DMS53 (cell line): Measurements from ENCODE around the gene RBM17.
"Not testable (repeated sequence)": the region's sequence is repeated elsewhere in the genome, so short reads cannot be mapped to it uniquely, and the experiment has no call there.

ENCODE experiments used
- DNase-seq: peaks from one replicate; lab custom pipeline; 2025; lab: John Stamatoyannopoulos, UW

RBM17 gene, protein sequence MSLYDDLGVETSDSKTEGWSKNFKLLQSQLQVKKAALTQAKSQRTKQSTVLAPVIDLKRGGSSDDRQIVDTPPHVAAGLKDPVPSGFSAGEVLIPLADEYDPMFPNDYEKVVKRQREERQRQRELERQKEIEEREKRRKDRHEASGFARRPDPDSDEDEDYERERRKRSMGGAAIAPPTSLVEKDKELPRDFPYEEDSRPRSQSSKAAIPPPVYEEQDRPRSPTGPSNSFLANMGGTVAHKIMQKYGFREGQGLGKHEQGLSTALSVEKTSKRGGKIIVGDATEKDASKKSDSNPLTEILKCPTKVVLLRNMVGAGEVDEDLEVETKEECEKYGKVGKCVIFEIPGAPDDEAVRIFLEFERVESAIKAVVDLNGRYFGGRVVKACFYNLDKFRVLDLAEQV

DNA sequence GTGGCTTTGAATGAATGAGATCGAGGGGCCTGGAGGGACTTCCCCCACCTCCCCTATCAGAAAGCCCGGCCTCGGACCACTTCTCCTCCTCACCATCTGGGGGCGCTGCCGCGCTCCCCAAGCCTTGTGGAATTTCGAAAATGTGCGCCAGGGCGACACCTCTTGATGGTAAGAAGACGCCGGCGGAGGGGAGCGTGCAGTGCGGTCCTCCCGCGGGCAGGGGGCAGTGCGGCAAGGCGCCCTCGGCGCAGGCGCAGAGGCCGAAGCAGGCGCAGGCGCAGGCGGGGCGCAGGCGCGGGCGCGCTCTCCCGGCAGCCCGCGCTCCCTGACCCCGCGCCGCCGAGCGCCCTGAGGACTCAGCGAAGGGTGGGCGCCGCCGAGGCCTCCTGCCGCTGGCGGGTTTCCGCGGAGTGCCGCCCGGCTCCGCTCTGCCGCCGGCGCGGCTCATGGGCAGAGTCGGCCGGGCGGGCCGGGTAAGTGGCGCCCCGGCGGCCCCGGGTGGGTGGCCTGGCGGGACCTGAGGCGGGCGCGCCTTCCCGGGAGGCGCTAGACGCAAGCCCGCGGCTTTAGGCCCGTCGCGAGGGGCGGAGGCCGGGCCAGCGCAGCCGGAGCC lies at the start of gene RBM17:
RBM17 (plus strand) TSS at position 314 of the 613 bp plus-strand sequence. CDS start 8,032 bp downstream, outside the sequence.
- DNase-seq = peak; percentile 98

DNA sequence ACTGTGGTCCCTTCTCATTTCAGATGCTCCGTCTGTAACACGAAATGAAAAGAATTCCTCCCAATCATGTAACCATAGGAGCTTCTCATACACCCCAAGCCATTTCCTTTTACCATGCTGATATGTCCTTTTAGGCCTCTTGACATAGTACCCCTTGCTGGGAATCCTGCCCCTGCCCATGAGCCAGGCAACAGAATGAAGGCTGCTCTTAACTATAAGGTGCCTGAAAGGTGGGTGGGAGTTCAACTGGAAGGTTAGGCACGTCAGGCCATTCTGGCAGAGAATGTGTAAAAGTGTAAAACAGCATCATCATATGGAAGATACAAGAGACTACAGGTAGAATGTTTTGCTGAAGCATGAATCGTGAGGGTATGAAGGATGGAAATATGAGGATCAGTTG lies 49.1 kb upstream of the RBM17 start:
- DNase-seq = no peak

DNA sequence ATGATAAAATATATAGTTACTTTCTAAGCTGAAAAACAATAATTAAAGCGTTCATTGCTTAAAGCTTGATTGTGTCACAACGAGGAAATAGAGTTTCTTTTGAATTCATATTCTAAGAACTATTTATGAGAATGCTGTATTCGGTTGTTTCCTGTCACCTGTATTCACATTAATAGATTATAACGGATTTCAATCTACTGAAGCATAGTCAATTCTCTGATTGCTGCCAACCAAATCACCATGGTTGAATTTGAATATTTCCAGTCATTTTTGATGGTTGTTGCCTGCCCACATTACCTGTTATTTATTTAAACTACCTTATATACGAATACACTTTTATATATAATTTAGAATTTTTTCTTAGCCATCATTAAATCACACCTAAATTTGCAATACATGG lies 48.6 kb upstream of the RBM17 start:
- no peak for DNase-seq

DNA sequence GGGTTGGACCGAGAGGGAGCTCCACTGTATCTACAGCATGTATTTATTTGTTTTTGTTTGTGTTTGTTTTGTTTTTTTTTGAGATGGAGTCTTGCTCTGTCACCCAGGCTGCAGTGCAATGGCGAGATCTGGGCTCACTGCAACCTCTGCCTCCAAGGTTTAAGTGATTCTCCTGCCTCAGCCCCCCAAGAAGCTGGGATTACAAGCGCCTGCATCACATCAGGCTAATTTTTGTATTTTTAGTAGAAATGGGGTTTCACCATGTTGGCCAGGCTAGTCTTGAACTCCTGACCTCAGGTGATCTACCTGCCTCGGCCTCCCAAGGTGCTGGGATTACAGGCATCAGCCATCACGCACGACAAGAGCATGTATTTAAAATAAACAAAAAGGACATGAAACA lies 45.5 kb upstream of the RBM17 start:
- DNase-seq = not testable (repeated sequence)

DNA sequence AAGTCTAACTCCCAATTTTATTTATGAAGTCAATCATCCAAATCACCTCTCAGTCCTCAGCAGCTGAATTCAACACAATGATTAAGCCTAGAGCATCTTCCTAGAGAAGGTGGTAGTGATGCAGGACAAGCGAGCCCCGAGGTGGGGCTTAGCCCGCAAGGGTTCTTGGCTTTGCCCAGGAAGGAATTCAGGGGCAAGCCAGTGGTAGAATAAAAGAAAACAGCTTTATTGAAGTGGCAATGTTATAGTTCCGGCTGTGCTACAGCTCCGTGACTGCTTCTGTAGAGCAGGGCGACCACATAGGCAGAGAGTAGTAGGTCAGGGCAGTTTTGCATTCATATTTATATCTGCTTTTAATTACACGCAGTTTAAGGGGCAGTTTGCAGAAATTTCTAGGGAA lies 44.8 kb upstream of the RBM17 start:
- no peak for DNase-seq

DNA sequence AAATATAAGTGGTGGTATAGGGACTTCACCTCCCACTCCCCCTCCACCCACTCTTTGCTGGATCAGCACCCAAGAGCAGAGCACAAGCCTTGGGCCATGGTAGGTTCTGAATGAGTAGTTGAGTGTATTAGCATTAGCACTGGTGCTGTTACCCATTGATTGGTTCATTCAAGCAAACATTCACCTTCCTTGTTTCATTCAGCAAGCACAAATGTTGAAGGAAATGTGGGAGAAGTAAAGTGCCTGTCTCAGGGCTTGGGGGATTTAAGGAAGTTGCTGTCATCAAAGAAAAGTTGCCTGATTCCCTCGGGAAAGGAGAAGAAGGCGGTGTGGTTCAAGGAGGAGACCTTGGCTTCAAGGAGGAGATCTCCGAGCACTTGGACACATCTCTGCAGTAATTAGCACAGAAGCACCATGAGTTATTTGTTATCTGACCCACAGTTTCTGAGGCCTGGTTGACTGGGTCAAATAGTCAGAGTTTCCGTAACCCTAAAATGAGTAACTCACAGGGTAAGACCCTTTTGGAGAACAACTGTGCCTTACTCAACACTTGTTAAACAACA lies 44.0 kb upstream of the RBM17 start:
- DNase-seq = no peak

DNA sequence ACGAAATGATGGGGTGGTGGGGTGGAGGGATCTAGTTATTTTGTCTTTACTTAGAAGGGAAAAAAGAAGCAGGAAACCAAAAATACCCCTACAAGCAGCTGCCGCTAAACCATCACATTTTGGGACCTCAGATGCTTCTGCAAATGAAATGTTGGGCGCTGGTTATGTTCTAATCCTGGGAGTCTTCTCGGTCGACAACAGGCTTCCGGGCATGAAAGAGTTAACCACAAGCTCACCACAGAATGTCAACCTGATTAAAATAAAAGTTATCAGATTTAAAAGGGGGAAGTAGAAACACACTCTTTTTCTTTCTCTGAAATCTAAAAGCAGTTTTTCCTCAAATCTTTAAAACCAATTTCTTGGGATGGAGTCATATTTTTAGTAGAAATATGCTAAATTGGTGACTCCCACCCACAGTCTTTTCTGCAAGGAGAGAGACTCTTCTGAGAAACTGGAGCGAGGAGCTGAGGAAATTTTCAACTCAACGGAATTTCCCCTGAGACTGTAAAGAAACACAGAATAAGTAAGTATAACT lies 43.5 kb upstream of the RBM17 start:
- DNase-seq = no peak

DNA sequence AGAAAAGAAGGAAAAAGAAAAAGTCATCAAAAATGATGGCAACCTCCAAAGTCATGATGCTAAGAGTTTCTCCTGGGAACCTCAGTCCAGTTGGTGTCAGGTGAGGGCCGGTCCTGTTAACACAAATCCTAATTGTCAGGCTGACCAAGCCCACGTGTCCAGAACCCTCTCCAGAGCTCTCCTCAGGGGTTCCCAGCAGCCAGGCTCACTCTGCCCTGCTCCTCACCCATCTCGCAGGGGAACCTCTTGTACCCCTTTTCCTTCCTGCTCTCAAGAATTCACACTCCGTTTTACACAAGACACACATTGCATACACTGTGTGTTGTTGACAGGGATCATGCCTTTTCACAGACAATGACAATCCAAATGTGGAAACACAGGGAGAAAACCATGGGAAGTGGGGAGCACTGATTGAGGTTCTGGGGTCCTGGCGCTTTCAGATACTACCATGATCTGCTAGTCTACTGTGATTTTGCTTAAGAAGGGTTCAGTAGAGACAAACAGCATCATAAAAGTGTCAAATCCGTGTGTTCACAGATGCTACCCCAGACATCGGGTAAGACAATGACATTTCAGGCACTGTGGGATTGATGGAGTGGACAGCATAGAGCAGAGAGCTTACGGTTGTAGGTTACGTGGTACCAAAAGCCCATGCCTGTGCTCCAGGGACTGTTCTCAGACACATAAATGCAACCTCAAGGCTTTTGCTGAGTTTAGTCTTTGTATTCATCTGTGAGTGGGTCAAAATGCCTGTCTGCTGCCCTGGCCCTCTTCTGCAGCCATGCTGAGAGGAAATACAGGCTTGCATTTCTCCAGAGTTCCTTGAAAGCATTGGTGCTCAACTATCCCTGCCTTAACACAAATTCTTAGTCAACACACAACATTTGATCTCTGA lies 42.7 kb upstream of the RBM17 start:
- DNase-seq = no peak

DNA sequence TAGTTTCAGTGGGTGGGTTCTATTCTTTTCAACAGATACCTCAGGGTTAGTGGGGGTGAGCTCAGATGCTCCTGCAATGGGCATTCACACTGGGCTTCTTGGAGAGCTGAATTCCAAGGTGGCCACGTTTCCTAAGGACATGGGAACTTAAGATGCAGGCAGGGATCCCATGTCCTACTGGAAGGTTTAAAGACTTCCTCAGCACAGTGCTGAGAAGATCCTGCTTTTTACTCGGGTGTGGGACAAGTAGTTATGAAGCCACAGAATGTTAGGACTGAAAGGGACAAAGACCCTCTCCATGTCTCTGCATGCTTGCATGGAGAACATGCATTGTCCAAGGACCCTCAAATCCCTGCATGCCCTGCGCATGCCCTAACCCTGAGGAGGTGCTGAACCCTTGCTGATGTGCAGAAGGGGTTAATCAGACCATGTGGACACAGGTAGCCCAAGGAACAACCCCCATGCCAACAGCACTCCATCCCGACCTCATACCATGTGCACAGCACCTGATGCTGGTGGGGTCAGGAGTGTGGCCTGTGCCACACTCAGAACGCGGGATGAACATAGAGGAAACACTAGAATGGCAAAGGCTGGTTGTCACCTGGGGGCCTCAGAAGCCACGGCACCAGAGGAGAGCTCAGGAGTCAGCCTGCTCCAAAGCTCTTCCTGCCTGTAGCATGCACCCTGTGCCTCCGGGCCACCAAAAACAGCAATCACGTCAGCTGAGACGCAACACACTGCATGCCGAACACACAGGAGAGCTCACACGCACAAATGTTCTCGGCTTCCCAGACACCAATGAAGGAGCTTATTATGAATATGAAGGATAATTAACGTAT lies 41.8 kb upstream of the RBM17 start:
- no peak for DNase-seq

DNA sequence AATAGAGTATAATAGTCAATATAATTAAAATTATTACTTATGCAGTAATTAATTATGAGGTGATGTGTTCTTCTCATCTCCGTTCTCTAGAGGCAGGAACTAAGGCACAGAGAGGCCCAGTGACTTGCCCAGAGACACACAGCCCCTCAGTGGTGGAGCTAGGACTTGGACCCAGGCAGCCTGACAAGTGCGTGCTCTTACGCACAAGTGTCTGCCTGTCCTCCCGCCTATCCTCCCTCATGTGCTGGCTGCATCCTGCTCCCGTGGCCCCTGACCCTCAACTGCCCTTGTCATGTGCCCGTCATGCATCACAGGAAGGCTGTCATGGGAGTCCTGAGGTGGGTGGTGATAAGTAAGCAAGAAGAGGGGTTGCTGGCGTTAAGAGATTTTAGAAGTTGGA lies 41.0 kb upstream of the RBM17 start:
- no peak for DNase-seq

DNA sequence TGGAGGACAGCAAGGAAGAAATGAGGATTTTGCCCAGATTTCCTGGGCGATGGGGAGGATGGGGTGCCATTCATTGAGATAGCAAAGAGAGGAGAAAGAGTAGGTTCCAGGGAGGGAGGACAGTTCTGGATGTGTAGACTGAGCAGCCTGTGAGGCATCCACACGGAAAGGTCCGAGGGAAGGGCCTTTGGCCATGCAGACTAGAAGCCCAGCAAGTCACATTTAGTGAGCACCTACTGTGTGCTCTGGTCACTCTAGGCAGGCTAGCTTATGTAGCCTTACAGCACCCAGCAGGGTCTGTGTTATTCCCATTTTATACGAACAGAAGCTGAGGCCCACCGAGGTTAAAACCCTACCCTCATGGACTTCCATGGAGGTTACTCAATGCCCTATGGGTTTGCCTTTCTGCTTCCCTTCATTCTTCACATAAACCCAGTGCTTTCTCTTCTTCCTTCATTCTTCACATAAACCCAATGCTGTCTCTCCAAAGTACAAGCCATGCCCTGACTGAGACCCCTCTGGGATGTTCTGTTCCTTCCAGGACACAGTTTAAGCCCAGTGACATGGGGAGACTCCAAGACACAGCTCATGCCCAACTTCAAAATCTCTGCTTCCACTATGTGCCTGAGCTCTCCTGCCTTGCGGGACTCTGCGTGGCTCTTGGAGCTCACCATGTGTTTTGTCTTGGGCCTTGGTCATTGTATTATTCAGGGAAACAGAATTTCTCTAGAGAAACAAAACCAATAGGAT lies 40.4 kb upstream of the RBM17 start:
- DNase-seq = no peak

DNA sequence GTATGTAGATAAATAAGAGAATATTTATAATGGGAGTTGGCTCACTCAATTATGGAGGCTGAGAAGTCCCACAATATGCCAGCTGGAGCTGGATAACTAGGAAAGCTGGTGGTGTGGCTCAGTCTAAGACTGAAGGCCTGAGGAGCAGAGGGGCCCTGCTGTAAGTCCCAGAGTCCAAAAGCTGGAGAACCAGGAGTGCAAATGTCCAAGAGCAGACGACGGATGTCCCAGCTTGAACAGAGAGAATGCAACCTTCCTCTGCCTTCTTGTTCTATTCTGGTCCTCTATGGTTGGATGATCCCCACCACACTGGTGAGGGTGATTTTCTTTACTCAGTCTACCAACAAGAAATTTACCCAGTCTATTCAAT lies 39.8 kb upstream of the RBM17 start:
- DNase-seq = no peak

DNA sequence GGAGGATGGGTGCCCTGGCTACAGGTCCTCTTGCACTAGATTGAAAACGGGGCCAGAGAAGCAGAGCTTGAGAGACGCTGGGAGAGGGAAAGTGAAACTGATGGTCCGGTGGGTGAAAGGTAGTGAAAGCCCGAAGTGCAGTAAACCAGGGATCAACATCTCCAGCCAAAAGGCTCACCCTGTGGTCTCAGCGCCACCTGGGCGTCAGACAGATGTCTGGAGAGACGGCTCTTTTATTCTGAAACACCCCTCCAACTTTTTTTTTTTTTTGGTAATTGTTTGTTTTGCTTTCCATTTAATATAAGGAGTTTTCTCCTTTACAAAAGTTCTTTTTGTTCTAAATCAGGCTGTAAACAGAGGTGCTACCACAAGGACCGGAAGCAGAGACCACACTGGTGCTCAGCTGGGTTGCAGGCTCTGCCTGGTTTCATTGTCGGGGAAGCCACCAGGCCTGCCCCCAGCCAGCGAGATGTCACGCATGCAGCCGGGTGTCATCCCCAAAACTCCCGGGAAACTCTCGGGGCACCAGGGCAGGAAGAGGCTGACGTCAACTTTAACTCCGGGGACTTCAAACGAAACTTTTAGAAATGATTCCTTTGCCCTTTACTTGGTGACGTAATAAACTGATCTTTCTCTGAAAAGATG lies 37.9 kb upstream of the RBM17 start:
- peak; percentile 85 for DNase-seq

DNA sequence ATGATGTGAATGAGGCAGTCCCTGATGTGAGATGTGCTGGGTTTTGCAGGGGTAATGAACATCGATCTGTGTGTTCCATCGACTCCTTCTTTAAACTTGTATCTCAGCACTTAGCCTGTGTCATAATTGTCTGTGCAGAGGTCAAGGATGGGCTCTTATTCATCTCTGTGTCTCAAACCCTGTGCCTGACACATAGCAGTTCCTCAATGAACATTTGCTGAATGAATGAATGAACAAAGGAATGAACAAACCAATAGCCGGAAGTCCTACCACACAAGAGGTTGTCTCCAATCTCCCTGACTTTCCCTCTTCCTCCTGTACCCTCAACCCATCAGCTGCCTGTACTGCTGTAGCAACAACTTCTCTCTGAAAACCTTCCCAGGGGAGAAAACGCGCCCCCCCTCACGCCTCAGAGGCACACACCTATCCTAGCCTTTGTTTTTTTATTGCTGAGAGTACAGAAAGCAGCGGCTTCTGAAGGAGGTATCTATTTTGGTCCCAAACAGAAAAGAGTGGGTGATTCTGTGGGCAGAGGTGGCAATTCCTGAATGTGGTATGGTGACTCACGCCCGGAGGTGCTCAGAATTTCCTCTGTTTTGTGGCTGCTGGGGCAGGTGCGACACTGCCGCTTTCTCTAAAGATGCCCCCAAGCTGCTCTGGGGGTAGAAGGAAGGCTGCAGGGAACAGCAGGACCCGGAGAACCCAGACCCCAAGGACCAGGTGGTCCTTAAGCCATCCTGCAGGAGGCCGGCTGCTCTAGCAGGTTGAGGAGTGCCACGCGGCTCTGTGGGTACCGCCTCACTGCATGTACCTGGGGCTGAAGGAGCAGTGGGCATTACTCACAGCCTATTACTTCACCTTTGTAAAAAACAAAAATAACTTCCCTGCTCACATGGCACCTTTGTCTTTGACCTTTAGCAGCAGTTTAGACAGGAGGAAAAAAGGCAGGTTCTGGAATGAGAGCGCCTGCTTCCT lies 36.3 kb upstream of the RBM17 start:
- DNase-seq = no peak

DNA sequence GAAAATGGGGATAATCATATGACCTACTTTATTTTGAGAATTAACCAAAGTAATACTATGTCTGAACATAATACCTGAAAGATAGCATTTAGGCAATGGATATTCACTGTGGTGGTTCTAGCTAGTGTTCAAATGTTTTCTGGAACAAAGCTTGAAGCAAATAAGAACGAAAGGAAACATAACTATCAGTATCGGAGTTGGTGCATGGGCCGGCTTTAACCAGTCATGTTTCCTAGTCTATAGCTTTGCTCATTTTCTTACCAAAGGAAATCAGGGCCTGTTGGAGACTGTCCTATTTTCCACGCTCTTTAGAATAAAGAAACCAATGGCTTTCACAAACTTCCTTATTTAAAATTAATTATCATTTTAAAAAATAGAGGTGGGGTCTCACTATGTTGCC lies 35.5 kb upstream of the RBM17 start:
- DNase-seq = no peak

DNA sequence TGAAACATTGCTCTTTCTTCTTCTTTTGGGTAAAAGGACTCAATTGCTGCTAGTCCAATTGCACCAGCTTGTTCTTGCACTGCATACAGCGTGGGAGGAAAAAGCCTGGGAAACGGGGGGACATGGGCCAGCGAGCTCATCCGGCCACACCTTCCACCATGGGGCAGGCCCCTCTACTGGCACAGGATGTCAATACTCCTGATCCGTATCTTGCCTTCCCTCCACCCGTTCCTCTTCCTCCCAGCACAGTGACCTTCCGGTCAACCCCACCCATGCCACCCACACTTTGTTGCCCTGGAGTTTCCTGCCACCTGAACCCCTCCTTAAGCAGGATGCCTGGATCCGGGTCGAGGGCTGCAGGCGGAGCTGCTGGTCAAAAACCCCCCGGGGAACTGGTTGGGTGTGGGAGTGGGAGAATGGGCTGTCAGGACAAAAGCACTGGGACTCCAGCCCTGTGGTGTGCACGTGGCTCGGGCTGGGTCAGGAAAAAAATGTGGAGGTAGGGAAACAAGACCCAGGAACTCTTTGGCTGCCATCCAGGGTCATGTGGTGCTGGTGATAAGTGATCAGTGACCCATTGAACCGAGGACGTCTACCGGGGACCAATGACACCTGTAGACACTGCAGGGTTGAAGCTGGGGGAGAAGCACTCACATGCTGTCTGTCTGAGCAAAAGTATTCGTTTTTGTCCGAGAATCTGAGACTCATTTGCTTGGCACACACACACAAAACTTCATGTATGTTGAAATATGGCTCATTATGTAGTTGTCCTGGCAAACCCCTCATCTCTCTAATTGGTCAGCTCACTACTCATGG lies 34.8 kb upstream of the RBM17 start:
- DNase-seq = no peak

DNA sequence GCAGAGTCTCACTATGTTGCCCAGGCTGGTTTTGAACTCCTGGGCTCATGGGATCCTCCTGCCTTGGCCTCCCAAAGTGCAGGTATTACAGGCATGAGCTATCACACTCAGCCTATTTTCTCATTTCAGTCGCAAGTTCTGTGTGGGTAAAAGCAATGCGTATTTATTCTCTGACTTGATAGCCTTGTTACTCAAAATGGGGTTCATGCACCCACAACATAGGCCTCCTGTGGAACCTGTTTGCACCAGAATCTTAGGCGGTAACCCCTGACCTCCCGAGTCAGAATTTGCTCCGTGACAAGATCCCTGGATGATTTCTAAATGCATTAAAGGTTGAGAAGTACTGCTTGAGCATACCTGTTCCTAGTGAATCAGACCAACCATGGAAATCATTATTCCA lies 34.0 kb upstream of the RBM17 start:
- DNase-seq = no peak

DNA sequence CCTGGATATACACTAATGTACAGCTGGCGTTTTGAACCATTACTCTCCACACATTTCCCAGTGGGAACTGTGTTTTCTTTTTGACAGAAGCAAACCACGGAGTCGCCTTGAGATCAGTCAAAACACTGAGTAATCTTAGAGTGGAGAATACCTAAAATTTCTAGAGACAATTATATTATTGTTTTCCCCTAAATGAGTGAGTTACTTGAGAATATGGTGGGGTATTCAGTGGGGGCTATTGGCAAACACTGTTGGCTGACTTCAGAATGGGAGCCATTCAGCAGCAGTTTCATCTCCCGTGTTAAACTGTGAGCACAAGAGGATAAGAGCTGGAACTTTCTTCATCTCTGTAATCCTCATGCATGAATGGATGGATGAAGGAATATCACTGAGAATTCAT lies 32.9 kb upstream of the RBM17 start:
- no peak for DNase-seq
